Small intestine (tissue), 7 donors: ENCODE measurements around the gene SETD3. TPM values are rescaled to one million over a fixed set of nuclear protein-coding genes. Genes with fewer than 3 reads are reported as not detected.

Source experiments
- DNase-seq, 2 donors: peaks; one replicate each; pipeline versions ENCODE4 v3.0.0 to v3.0.0-alpha.2; 2013
- FAIRE-seq: peaks from 2 replicates; lab custom pipeline; 2012; peaks lifted over from hg19 to GRCh38; lab: Jason Lieb, UNC
- H3K27ac ChIP-seq, 3 donors: one replicate each; pipeline ENCODE4 v1.5.1; 2013; ENCODE audit warnings: low read length in 2 of 3, mild to moderate bottlenecking in 2 of 3, control low read depth in 1 of 3, inconsistent platforms in 1 of 3, low read depth in 1 of 3, moderate library complexity in 1 of 3
- H3K27me3 ChIP-seq, 3 donors: one replicate each; pipeline ENCODE4 v1.6.1; 2013; ENCODE audit warnings: low read length in 3 of 3, inconsistent platforms in 1 of 3; ENCODE audit not compliant: control insufficient read depth in 3 of 3, insufficient read depth in 3 of 3
- H3K36me3 ChIP-seq, 3 donors: one replicate each; pipeline ENCODE4 v1.6.1; 2013; ENCODE audit warnings: low read length in 3 of 3, inconsistent platforms in 1 of 3, low read depth in 1 of 3, mild to moderate bottlenecking in 1 of 3, moderate library complexity in 1 of 3; ENCODE audit not compliant: control insufficient read depth in 3 of 3, insufficient read depth in 2 of 3
- H3K4me1 ChIP-seq, 3 donors: one replicate each; pipeline ENCODE4 v1.6.1; 2013; ENCODE audit warnings: low read length in 2 of 3, inconsistent platforms in 1 of 3, low read depth in 1 of 3, mild to moderate bottlenecking in 1 of 3, moderate library complexity in 1 of 3; ENCODE audit not compliant: control insufficient read depth in 3 of 3, insufficient read depth in 2 of 3
- H3K4me3 ChIP-seq, 3 donors: one replicate each; pipeline ENCODE4 v1.5.1; 2013; ENCODE audit warnings: low read length in 3 of 3, control low read depth in 1 of 3, inconsistent platforms in 1 of 3, low read depth in 1 of 3, mild to moderate bottlenecking in 1 of 3, moderate library complexity in 1 of 3
- H3K9me3 ChIP-seq, 2 donors: one replicate each; pipeline ENCODE4 v1.6.1; 2013; ENCODE audit warnings: low read depth in 1 of 2, low read length in 1 of 2; ENCODE audit not compliant: control insufficient read depth in 2 of 2, insufficient read depth in 1 of 2
- WGBS, 3 donors: extraction: QIAGEN DNeasy Blood & Tissue Kit; methylation state at CpG; one replicate each; pipeline ENCODE4 v1.1.7; 2013; 5-methylcytosine and 5-hydroxymethylcytosine counted together
- polyA plus RNA-seq, 4 donors: library from polyadenylated mRNA; stranded (reverse) in 3 of 4; unstranded in 1 of 4; fragments of 200-250 nt in 3 of 4; fragments of 120-200 nt in 1 of 4; gene quantifications; one replicate each; pipeline versions ENCODE4 v1.2.1 to v1.2.3, GENCODE V29; 2013
- donor health status: healthy with polysubstance abuse.
- donor health status: control.
- donor health status: control.
- donor health status: Bipolar disorder and iron deficiency.
- donor health status: healthy.

Gene SETD3
- polyA plus RNA-seq, 4 donors: 38.1 to 61.4 (median 50.9) TPM

- Histone ChIP-seq H3K4me3 (no peak overlapping the region), H3K9me3 (no peaks in the 10 kb centered on the region), H3K4me1 (peaks cover 0 to 4% (median under 1%) of the 10 kb centered on the region in 3 donors), H3K27ac (no peak overlapping the region), H3K27me3 (no peaks in the 10 kb centered on the region), H3K36me3 (no peaks in the 10 kb centered on the region)
- no peak for DNase-seq
- FAIRE-seq: no peak
- WGBS, 3 donors: 68 to 81% (median 70%) methylated on average over 3 of the region's 3 CpGs
These were observed 7.2 kb downstream of the SETD3 start for GRCh38 chr14:99473458-99473857.

DNA sequence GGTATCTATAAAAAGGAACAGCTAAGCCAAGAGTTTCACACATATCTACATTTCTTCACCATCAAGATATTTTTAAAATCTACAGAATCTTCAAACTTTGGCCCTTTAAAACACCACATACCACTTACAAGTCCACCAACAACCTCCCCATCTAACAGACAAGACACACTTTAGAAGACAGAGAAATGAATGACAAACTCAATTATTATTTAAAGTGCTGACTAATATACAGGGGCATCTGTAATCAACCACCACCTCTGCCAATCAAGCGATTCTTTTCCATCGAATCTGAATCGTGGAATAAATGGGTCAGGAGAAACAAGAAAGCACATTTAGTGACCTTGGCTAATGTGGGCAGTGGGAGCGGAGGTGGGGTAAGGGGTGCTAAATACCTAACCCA lies 7.7 kb downstream of the SETD3 start:
- 76 to 81% (median 78%) methylated on average over 4 of the region's 4 CpGs for whole genome bisulfite sequencing, 3 donors
- FAIRE-seq: no peak
- DNase-seq: no peak
- no peaks in the 10 kb centered on the region for H3K4me1 ChIP-seq
- no peak overlapping the region for H3K27ac ChIP-seq
- no peaks in the 10 kb centered on the region for H3K9me3 ChIP-seq
- no peak overlapping the region for H3K4me3 ChIP-seq
- H3K27me3 ChIP-seq: no peaks in the 10 kb centered on the region
- no peaks in the 10 kb centered on the region for H3K36me3 ChIP-seq

- Histone ChIP-seq H3K9me3 (no peaks in the 10 kb centered on the region), H3K4me3 (no peak overlapping the region), H3K4me1 (peaks cover 0 to 4% (median 0%) of the 10 kb centered on the region in 3 donors), H3K27me3 (no peaks in the 10 kb centered on the region), H3K36me3 (no peaks in the 10 kb centered on the region), H3K27ac (no peak overlapping the region)
- no peak for DNase-seq
- FAIRE-seq: no peak
- WGBS, 3 donors: 86 to 93% (median 86%) methylated on average over 7 of the region's 7 CpGs
These were observed 8.9 kb downstream of the SETD3 start for GRCh38 chr14:99471731-99472130.

- no peak for FAIRE-seq
- H3K4me1 ChIP-seq: peaks cover 0 to 8% (median 0%) of the 10 kb centered on the region in 3 donors
- 68 to 78% (median 76%) methylated on average over 8 of the region's 8 CpGs for WGBS, 3 donors
- H3K27me3 ChIP-seq: no peaks in the 10 kb centered on the region
- H3K36me3 ChIP-seq: peaks cover 3 to 16% (median 4%) of the 10 kb centered on the region in 3 donors
- no peaks in the 10 kb centered on the region for H3K9me3 ChIP-seq
- DNase-seq: peak in 1 of 2 donors; percentile 19
- H3K4me3 ChIP-seq: no peak overlapping the region
- no peak overlapping the region for H3K27ac ChIP-seq
These were observed 11.6 kb downstream of the SETD3 start for GRCh38 chr14:99468836-99469592.

- H3K36me3 ChIP-seq: peaks cover 5 to 21% (median 7%) of the 10 kb centered on the region in 3 donors
- 58 to 75% (median 70%) methylated on average over 4 of the region's 4 CpGs for WGBS, 3 donors
- DNase-seq (no peak), FAIRE-seq (no peak)
- peaks cover 0 to 8% (median 0%) of the 10 kb centered on the region in 3 donors for H3K4me1 ChIP-seq
- H3K27me3 ChIP-seq: no peaks in the 10 kb centered on the region
- H3K9me3 ChIP-seq: no peaks in the 10 kb centered on the region
- H3K27ac ChIP-seq: no peak overlapping the region
- H3K4me3 ChIP-seq: no peak overlapping the region
These were observed 12.6 kb downstream of the SETD3 start for GRCh38 chr14:99468081-99468480.

GRCh38 chr14:99467336-99468078 lies 13.2 kb downstream of the SETD3 start:
- H3K9me3 ChIP-seq: no peaks in the 10 kb centered on the region
- H3K4me3 ChIP-seq: no peak overlapping the region
- 64 to 76% (median 67%) methylated on average over 9 of the region's 9 CpGs for WGBS, 3 donors
- H3K27me3 ChIP-seq: no peaks in the 10 kb centered on the region
- FAIRE-seq (no peak), DNase-seq (peak in 1 of 2 donors; percentile 6)
- peaks cover 0 to 8% (median 0%) of the 10 kb centered on the region in 3 donors for H3K4me1 ChIP-seq
- H3K27ac ChIP-seq: no peak overlapping the region
- peaks cover 5 to 21% (median 7%) of the 10 kb centered on the region in 3 donors for H3K36me3 ChIP-seq

DNA sequence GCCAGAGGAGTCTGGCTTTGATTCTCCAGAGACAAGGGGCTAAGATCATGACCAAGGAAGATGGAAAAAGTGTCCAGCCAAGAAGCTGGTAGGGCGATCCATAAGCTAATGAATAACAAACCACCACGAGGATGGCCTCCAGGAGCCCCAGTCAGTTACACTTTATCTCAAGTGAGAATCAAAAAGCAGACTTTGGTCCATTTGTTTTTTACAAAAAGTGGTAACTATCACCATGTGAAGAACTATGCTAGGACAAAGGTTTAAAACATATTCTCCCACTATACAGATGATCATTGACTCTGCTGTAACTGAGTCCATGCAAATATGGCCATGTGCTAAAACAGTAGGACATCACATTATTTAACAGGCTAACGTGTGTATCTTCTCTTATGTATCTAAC lies 13.9 kb downstream of the SETD3 start:
- Histone ChIP-seq H3K4me1 (peaks cover 0 to 8% (median 0%) of the 10 kb centered on the region in 3 donors), H3K36me3 (peaks cover 5 to 24% (median 11%) of the 10 kb centered on the region in 3 donors), H3K9me3 (no peaks in the 10 kb centered on the region), H3K4me3 (no peak overlapping the region), H3K27me3 (no peaks in the 10 kb centered on the region), H3K27ac (no peak overlapping the region)
- WGBS, 3 donors: 58 to 74% (median 64%) methylated on average over 3 of the region's 3 CpGs
- FAIRE-seq: no peak
- peak in 1 of 2 donors; percentile 54 for DNase-seq

DNA sequence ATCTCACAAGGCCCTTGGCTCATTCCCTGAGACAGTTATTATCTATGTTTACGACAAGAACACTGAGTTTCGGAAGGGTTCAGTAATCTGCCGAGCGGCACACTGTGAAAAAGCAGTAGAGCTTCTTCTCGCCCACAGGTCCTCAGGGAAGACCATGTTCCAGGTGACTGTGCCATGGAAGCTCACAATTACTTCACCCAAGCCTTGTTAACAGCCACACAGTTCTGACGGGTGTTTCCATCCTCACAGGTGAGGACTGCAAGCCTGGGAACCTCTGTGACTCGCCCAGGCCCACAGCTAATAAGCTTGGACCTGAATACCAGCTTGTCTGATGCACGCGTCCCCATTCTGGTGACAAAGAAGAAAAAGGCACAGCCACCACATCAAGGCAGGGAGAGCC lies 15.4 kb downstream of the SETD3 start:
- Histone ChIP-seq H3K4me1 (peaks cover 0 to 8% (median 0%) of the 10 kb centered on the region in 3 donors), H3K9me3 (no peaks in the 10 kb centered on the region), H3K27ac (no peak overlapping the region), H3K36me3 (peaks cover 5 to 31% (median 14%) of the 10 kb centered on the region in 3 donors), H3K4me3 (no peak overlapping the region), H3K27me3 (no peaks in the 10 kb centered on the region)
- DNase-seq (no peak), FAIRE-seq (no peak)
- WGBS, 3 donors: 86 to 91% (median 88%) methylated on average over 9 of the region's 9 CpGs
